ENCODE measurements around the gene B3GNT7. TPM values are rescaled to one million over a fixed set of nuclear protein-coding genes. Genes with fewer than 3 reads are reported as not detected.
"Not testable (repeated sequence)": the region's sequence is repeated elsewhere in the genome, so short reads cannot be mapped to it uniquely, and the experiment has no call there.

Gene B3GNT7
- total and polyA plus RNA-seq, 12 donors: 2.2 to 71.6 (median 47.7) TPM

DNA sequence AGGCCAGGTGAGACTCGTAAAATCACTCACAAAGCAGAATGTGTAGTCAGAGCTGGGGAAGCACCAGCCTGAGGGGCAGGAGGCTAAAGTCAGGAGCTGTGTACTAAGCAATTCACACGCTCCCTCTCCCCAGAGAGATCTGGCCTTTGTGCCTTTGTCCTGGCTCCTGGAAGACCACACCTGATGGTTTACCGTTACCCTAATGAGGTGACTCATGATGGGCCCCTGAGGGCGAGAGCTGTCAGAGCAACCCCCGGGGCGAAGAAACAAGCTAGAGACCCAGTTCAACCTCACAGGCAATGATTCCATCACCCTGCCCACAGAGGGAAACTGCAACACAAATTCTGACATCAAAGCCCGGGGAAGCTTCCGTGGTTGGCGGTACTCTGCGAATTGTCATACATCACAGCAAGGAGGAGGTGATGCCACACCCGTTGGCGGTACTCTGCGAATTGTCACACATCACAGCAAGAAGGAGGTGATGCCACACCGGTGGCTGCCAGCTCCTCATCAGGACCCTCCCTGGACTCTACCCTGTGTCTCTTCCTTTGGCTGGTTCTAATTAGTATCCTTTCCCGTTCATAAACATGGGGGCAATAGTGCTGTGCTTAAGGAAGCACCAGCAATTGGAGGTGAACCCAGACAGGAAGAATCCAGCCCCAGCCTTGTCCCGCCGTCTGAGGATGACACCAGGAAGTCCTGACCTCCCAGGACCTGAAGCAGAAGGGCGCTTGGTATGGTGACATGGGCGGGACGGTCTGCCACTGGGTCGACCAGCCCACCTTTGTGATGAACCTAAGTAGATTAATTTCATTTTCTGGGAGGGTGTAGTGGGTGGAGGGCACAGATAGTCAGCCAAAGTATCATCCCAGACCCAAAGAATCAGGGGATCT lies 30.5 kb downstream of the B3GNT7 start:
- H3K27me3 ChIP-seq: no peaks in the 10 kb centered on the region
- no peak for DNase-seq
- no peaks in the 10 kb centered on the region for H3K36me3 ChIP-seq (replicated peaks in 1 of 2)
- intact Hi-C loops (cut with DNase I): no loop called here
- H3K9me3 ChIP-seq (replicated peaks in 1 of 3): no peaks in the 10 kb centered on the region
- no peak overlapping the region for H3K27ac ChIP-seq
- TF ChIP-seq POLR2A (IDR thresholded peaks at IDR 0.05) (no peak), CTCF (IDR thresholded peaks at IDR 0.05) (no peak)
- WGBS, 4 donors: 73 to 83% (median 77%) methylated on average over 19 to 21 of the region's 21 CpGs
- H3K4me3 ChIP-seq: no peak overlapping the region
- H3K4me1 ChIP-seq (replicated peaks in 1 of 2): no peaks in the 10 kb centered on the region

- no peaks in the 10 kb centered on the region for H3K4me1 ChIP-seq (replicated peaks in 1 of 2)
- no peak for TF ChIP-seq CTCF (IDR thresholded peaks at IDR 0.05)
- no peak for TF ChIP-seq POLR2A (IDR thresholded peaks at IDR 0.05)
- H3K36me3 ChIP-seq (replicated peaks in 1 of 2): no peaks in the 10 kb centered on the region
- H3K4me3 ChIP-seq: no peak overlapping the region
- no peak for DNase-seq
- no peaks in the 10 kb centered on the region for H3K9me3 ChIP-seq (replicated peaks in 1 of 3)
- intact Hi-C loops (cut with DNase I): no loop called here
- H3K27ac ChIP-seq: no peak overlapping the region
- no peaks in the 10 kb centered on the region for H3K27me3 ChIP-seq
- 75 to 91% (median 86%) methylated on average over 3 of the region's 3 CpGs for WGBS, 4 donors
Measured at GRCh38 chr2:231427116-231427515, 31.6 kb downstream of the B3GNT7 start.

- Histone ChIP-seq H3K4me3 (no peak overlapping the region), H3K9me3 (replicated peaks in 1 of 3) (no peaks in the 10 kb centered on the region), H3K27ac (no peak overlapping the region), H3K36me3 (replicated peaks in 1 of 2) (no peaks in the 10 kb centered on the region), H3K4me1 (replicated peaks in 1 of 2) (no peaks in the 10 kb centered on the region), H3K27me3 (no peaks in the 10 kb centered on the region)
- intact Hi-C loops (cut with DNase I): no loop called here
- no peak for DNase-seq
- no peak for TF ChIP-seq POLR2A (IDR thresholded peaks at IDR 0.05)
- no peak for TF ChIP-seq CTCF (IDR thresholded peaks at IDR 0.05)
- 70 to 85% (median 80%) methylated on average over 6 of the region's 6 CpGs for WGBS, 4 donors
Measured at GRCh38 chr2:231429152-231429551, 33.6 kb downstream of the B3GNT7 start.

DNA sequence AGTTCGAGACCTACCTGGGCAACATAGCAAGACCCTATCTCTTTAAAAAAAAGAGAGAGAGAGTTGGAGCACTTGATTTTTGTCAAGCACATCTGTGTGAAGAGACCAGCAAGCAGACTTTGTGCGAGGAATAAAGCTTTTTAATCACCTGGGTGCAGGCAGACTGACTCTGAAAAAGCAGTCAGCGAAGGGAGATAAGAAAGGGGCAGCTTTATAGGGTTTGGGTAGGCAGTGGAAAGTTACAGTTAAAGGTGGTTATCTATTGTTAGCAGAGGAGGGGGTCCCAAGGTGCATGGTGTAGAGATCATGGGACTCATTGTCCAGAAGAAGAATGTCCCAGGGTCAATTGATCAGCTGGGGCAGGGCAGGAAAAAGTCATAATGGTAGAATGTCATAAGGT lies 34.4 kb downstream of the B3GNT7 start:
- Histone ChIP-seq H3K27me3 (no peaks in the 10 kb centered on the region), H3K27ac (no peak overlapping the region), H3K4me3 (no peak overlapping the region), H3K9me3 (replicated peaks in 1 of 3) (no peaks in the 10 kb centered on the region), H3K36me3 (replicated peaks in 1 of 2) (no peaks in the 10 kb centered on the region), H3K4me1 (replicated peaks in 1 of 2) (no peaks in the 10 kb centered on the region)
- intact Hi-C loops (cut with DNase I): loop anchor here in 1 of 2 donors (10.0 kb wide), 1 partner anchor 335 kb away; no protein-coding TSS in a partner anchor
- no peak for TF ChIP-seq POLR2A (IDR thresholded peaks at IDR 0.05)
- TF ChIP-seq CTCF (IDR thresholded peaks at IDR 0.05): no peak
- 91 to 94% (median 93%) methylated on average over 3 of the region's 3 CpGs for WGBS, 4 donors
- no peak for DNase-seq

GRCh38 chr2:231430437-231430836 lies 34.9 kb downstream of the B3GNT7 start:
- intact Hi-C loops (cut with DNase I): loop anchor here in 1 of 2 donors (10.0 kb wide), 1 partner anchor 336 kb away; no protein-coding TSS in a partner anchor
- H3K27ac ChIP-seq; H3K4me3 ChIP-seq; DNase-seq; H3K4me1 ChIP-seq (replicated peaks in 1 of 2); H3K36me3 ChIP-seq (replicated peaks in 1 of 2); H3K9me3 ChIP-seq (replicated peaks in 1 of 3); H3K27me3 ChIP-seq: not testable (repeated sequence)
- 81 to 88% (median 87%) methylated on average over 4 of the region's 4 CpGs for WGBS, 4 donors
